Sigmoid colon (tissue), 7 donors: ENCODE data around the gene PLIN4. TPM values are rescaled to one million over a fixed set of nuclear protein-coding genes. Genes with fewer than 3 reads are reported as not detected.
A peak's percentile ranks its signal among the peaks of the same experiment; 100 is the strongest.

ENCODE experiments used
- DNase-seq: peaks from one replicate; pipeline ENCODE4 v3.0.0-alpha.2; 2019
- H3K27ac ChIP-seq, 4 donors: fragments of 200-600 bp; sonication (generic); one replicate each; pipeline ENCODE4 v1.5.1; 2016 to 2019; ENCODE audit warnings: mild to moderate bottlenecking in 1 of 4
- H3K27me3 ChIP-seq, 3 donors: fragments of 200-600 bp; sonication (generic); one replicate each; pipeline ENCODE4 v1.5.1; 2019; ENCODE audit warnings: mild to moderate bottlenecking in 1 of 3
- H3K36me3 ChIP-seq, 4 donors: fragments of 200-600 bp; sonication (generic); one replicate each; pipeline ENCODE4 v1.5.1; 2016 to 2019
- H3K4me1 ChIP-seq, 4 donors: fragments of 200-600 bp; sonication (generic); one replicate each; pipeline ENCODE4 v1.5.1; 2017 to 2019
- H3K4me3 ChIP-seq, 4 donors: fragments of 200-600 bp; sonication (generic); one replicate each; pipeline ENCODE4 v1.5.1; 2017 to 2019; ENCODE audit warnings: mild to moderate bottlenecking in 2 of 4, moderate library complexity in 1 of 4
- H3K9me3 ChIP-seq, 4 donors: fragments of 200-600 bp in 3 of 4; sonication (generic) in 3 of 4; one replicate each; pipeline versions ENCODE4 v1.5.1 to v1.6.1; 2013 to 2019
- CTCF ChIP-seq, 4 experiments: fragments of 450-650 bp in 3 of 4; fragments of 200-600 bp in 1 of 4; IDR thresholded peaks; one replicate each; pipeline ENCODE4 v1.5.1; 2016 to 2019; ENCODE audit warnings: antibody characterized with exemption in 4 of 4, mild to moderate bottlenecking in 3 of 4, moderate library complexity in 2 of 4
- EP300 ChIP-seq, 4 donors: sonication (generic); formaldehyde crosslinking; IDR thresholded peaks; one replicate each; pipeline ENCODE4 v1.6.1; 2017; ENCODE audit warnings: antibody characterized with exemption in 4 of 4
- POLR2A ChIP-seq, 2 donors: fragments of 450-650 bp; IDR thresholded peaks; one replicate each; pipeline ENCODE4 v1.6.1; 2016; ENCODE audit warnings: antibody characterized with exemption in 2 of 2, mild to moderate bottlenecking in 2 of 2, moderate library complexity in 2 of 2
- POLR2AphosphoS5 ChIP-seq, 4 donors: sonication (generic); formaldehyde crosslinking; IDR thresholded peaks; one replicate each; pipeline ENCODE4 v1.6.1; 2017; ENCODE audit warnings: antibody characterized with exemption in 4 of 4
- WGBS, 2 donors: extraction: QIAGEN DNeasy Blood & Tissue Kit; methylation state at CpG; one replicate each; pipeline ENCODE4 v1.1.7; 2013; 5-methylcytosine and 5-hydroxymethylcytosine counted together
- intact Hi-C: fragments of 100-400 bp; cut with DNase I; formaldehyde crosslinking; loops from one replicate; pipeline ENCODE4 v1.15.1; 2023
- polyA plus RNA-seq, 3 donors: library from polyadenylated mRNA; stranded (reverse); fragments of 200-250 nt; gene quantifications; one replicate each; pipeline ENCODE4 v1.2.3, GENCODE V29; 2013
- total RNA-seq, 4 donors: library from RNA; depleted of rRNA; stranded (reverse); fragments of >200 nt; gene quantifications; one replicate each; pipeline ENCODE4 v1.1.0, GENCODE V29; 2016
- donor health status: healthy with polysubstance abuse.
- donor health status: Bipolar disorder and iron deficiency.
- donor health status: healthy.

PLIN4 gene
- total and polyA plus RNA-seq, 7 donors: 0.69 to 71.7 (median 41.3) TPM

GRCh38 chr19:4521888-4522242, 3.6 kb upstream of the PLIN4 start:
- Histone ChIP-seq H3K9me3 (no peaks in the 10 kb centered on the region), H3K27ac (peak overlapping the region in 2 of 4 donors; percentile 94 to 98), H3K36me3 (no peaks in the 10 kb centered on the region), H3K4me3 (no peak overlapping the region), H3K27me3 (no peaks in the 10 kb centered on the region), H3K4me1 (peaks cover 0 to 28% (median 17%) of the 10 kb centered on the region in 4 donors)
- intact Hi-C loops: loop anchor here (5.0 kb wide), 1 partner anchor 275 kb away; the partner anchor contains the start of gene YJU2
- DNase-seq: no peak
- TF ChIP-seq EP300 (IDR thresholded peaks at IDR 0.05): no peak
- no peak for TF ChIP-seq POLR2A (IDR thresholded peaks at IDR 0.05)
- no peak for TF ChIP-seq CTCF (IDR thresholded peaks at IDR 0.05)
- TF ChIP-seq POLR2AphosphoS5 (IDR thresholded peaks at IDR 0.05): no peak
- WGBS, 2 donors: 86 to 90% methylated on average over 5 of the region's 5 CpGs

- H3K4me3 ChIP-seq: no peak overlapping the region
- WGBS, 2 donors: 70 to 80% methylated on average over 11 of the region's 11 CpGs
- H3K27me3 ChIP-seq: no peaks in the 10 kb centered on the region
- no peak for TF ChIP-seq POLR2A (IDR thresholded peaks at IDR 0.05)
- no peak for TF ChIP-seq CTCF (IDR thresholded peaks at IDR 0.05)
- TF ChIP-seq POLR2AphosphoS5 (IDR thresholded peaks at IDR 0.05): no peak
- no peak for TF ChIP-seq EP300 (IDR thresholded peaks at IDR 0.05)
- no peaks in the 10 kb centered on the region for H3K9me3 ChIP-seq
- intact Hi-C loops: loop anchor here (5.0 kb wide), 1 partner anchor 274 kb away; the partner anchor contains the start of gene YJU2
- DNase-seq: no peak
- H3K4me1 ChIP-seq: peaks cover 0 to 33% (median 23%) of the 10 kb centered on the region in 4 donors
- peak overlapping the region in 3 of 4 donors; percentile 94 to 98 (median 95) for H3K27ac ChIP-seq
- H3K36me3 ChIP-seq: peaks cover 0 to 2% (median under 1%) of the 10 kb centered on the region in 4 donors
Measured at GRCh38 chr19:4521170-4521887, 3.0 kb upstream of the PLIN4 start.

GRCh38 chr19:4519521-4520277, 1.4 kb upstream of the PLIN4 start:
- intact Hi-C loops: loop anchor here (5.0 to 10.0 kb wide), 4 partner anchors 62 to 535 kb away; partner anchors contain the start of genes EEF2, TNFAIP8L1, UBXN6 and YJU2
- DNase-seq: peak; percentile 95

GRCh38 chr19:4519172-4519496, 848 bp upstream of the PLIN4 start:
- Histone ChIP-seq H3K4me1 (peaks cover 0 to 50% (median 34%) of the 10 kb centered on the region in 4 donors), H3K9me3 (no peaks in the 10 kb centered on the region), H3K27me3 (no peaks in the 10 kb centered on the region), H3K36me3 (peaks cover 0 to 21% (median 8%) of the 10 kb centered on the region in 4 donors), H3K4me3 (peak overlapping the region; percentile 53 to 73 (median 60)), H3K27ac (peak overlapping the region; percentile 91 to 98 (median 94))
- TF ChIP-seq POLR2A (IDR thresholded peaks at IDR 0.05) (no peak), CTCF (IDR thresholded peaks at IDR 0.05) (no peak), POLR2AphosphoS5 (IDR thresholded peaks at IDR 0.05) (no peak), EP300 (IDR thresholded peaks at IDR 0.05) (no peak)
- DNase-seq: no peak
- intact Hi-C loops: loop anchor here (5.0 to 10.0 kb wide), 3 partner anchors 62 to 534 kb away; partner anchors contain the start of genes EEF2, TNFAIP8L1 and UBXN6
- 89 to 93% methylated on average over 6 of the region's 6 CpGs for WGBS, 2 donors

More at GRCh38 chr19:4519521-4520277, 1.4 kb upstream of the PLIN4 start:
- Histone ChIP-seq H3K27ac (peak overlapping the region; percentile 91 to 98 (median 94)), H3K4me3 (peak overlapping the region in 2 of 4 donors; percentile 60 to 73), H3K9me3 (no peaks in the 10 kb centered on the region), H3K4me1 (peaks cover 0 to 46% (median 33%) of the 10 kb centered on the region in 4 donors), H3K36me3 (peaks cover 0 to 18% (median 8%) of the 10 kb centered on the region in 4 donors), H3K27me3 (no peaks in the 10 kb centered on the region)
- WGBS, 2 donors: 42 to 64% methylated on average over 9 of the region's 9 CpGs
- peak; percentile 63 to 91 (median 74) for TF ChIP-seq EP300 (IDR thresholded peaks at IDR 0.05)
- TF ChIP-seq POLR2A (IDR thresholded peaks at IDR 0.05): no peak
- TF ChIP-seq POLR2AphosphoS5 (IDR thresholded peaks at IDR 0.05): peak; percentile 77 to 89 (median 82)
- no peak for TF ChIP-seq CTCF (IDR thresholded peaks at IDR 0.05)
